H1 (cell line): ENCODE measurements around the gene GIGYF2. TPM values are rescaled to one million over a fixed set of nuclear protein-coding genes. Genes with fewer than 3 reads are reported as not detected.

Experiments
- CTCF ChIA-PET: fragments of 300-600 bp; sonication (Branson Sonifier 250); formaldehyde crosslinking; loops from one replicate; lab custom pipeline; 2021; ENCODE audit not compliant: partially characterized antibody; lab: Charles Lee
- POLR2A ChIA-PET: fragments of 300-600 bp; sonication (Branson Sonifier 250); formaldehyde crosslinking; loops from one replicate; lab custom pipeline; 2021; ENCODE audit warnings: inconsistent platforms; ENCODE audit not compliant: partially characterized antibody; lab: Charles Lee
- DNase-seq, 2 experiments: peaks; one replicate each; pipeline versions ENCODE4 v3.0.0 to v3.0.0-alpha.2; 2010 to 2022; ENCODE audit warnings: low spot score in 2 of 2, low read depth in 1 of 2, mixed read lengths in 1 of 2
- FAIRE-seq: peaks from 2 replicates; lab custom pipeline; 2011; peaks lifted over from hg19 to GRCh38; lab: Jason Lieb, UNC
- H2AFZ ChIP-seq: 2 replicates; pipeline ENCODE4 v1.8.1; 2012; ENCODE audit warnings: low read length, inconsistent platforms
- H2AK5ac ChIP-seq: 2 replicates; pipeline ENCODE4 v1.6.1; 2013; ENCODE audit warnings: low read depth, low read length
- H2BK120ac ChIP-seq: replicated peaks from 2 replicates; pipeline ENCODE3; 2013; ENCODE audit warnings: low read depth, low read length, inconsistent platforms
- H2BK12ac ChIP-seq: 2 replicates; pipeline ENCODE4 v1.6.1; 2013; ENCODE audit warnings: low read depth, low read length
- H2BK15ac ChIP-seq: 2 replicates; pipeline ENCODE4 v1.6.1; 2013; ENCODE audit warnings: low read length
- H2BK20ac ChIP-seq: 2 replicates; pipeline ENCODE4 v1.6.1; 2013; ENCODE audit warnings: low read length
- H2BK5ac ChIP-seq: 2 replicates; pipeline ENCODE4 v1.6.1; 2013; ENCODE audit warnings: low read depth, low read length
- H3K14ac ChIP-seq: 2 replicates; pipeline ENCODE4 v1.6.1; 2013; ENCODE audit warnings: inconsistent platforms; ENCODE audit not compliant: insufficient read length
- H3K18ac ChIP-seq: 2 replicates; pipeline ENCODE4 v1.6.1; 2013; ENCODE audit warnings: low read length; ENCODE audit errors: extremely low read depth
- H3K23ac ChIP-seq: 2 replicates; pipeline ENCODE4 v1.6.1; 2013; ENCODE audit warnings: inconsistent platforms; ENCODE audit not compliant: insufficient read length
- H3K23me2 ChIP-seq: 2 replicates; pipeline ENCODE4 v1.6.1; 2013; ENCODE audit warnings: low read depth, low read length
- H3K27ac ChIP-seq: 2 replicates; pipeline ENCODE4 v1.6.1; 2011; ENCODE audit warnings: low read depth, low read length, inconsistent platforms
- H3K27me3 ChIP-seq, 4 experiments: replicated peaks in 1 of 4; 1 replicate in 1 of 4; 2 replicates in 3 of 4; pipeline versions ENCODE4 v1.6.1 to v1.8.1; 2011 to 2013; ENCODE audit warnings: low read length in 3 of 4, mild to moderate bottlenecking in 3 of 4, inconsistent platforms in 2 of 4, mixed read lengths in 2 of 4, moderate library complexity in 1 of 4; ENCODE audit not compliant: control insufficient read depth in 3 of 4, insufficient read depth in 3 of 4; ENCODE audit errors: extremely low read depth in 1 of 4
- H3K36me3 ChIP-seq, 4 experiments: 2 replicates each; pipeline versions ENCODE4 v1.6.1 to v1.8.1; 2011 to 2013; ENCODE audit warnings: mild to moderate bottlenecking in 4 of 4, low read length in 3 of 4, moderate library complexity in 2 of 4, control low read depth in 1 of 4, inconsistent platforms in 1 of 4; ENCODE audit not compliant: insufficient read depth in 4 of 4, control insufficient read depth in 2 of 4
- H3K4ac ChIP-seq: replicated peaks from 2 replicates; pipeline ENCODE3; 2013; ENCODE audit warnings: low read length, low read depth, mixed read lengths, inconsistent platforms; ENCODE audit not compliant: insufficient read length
- H3K4me1 ChIP-seq, 4 experiments: replicated peaks in 1 of 4; 1 replicate in 1 of 4; 2 replicates in 3 of 4; pipeline versions ENCODE4 v1.6.1 to v1.8.1; 2011 to 2013; ENCODE audit warnings: low read length in 3 of 4, inconsistent platforms in 2 of 4, mixed read lengths in 1 of 4; ENCODE audit not compliant: insufficient read depth in 4 of 4, control insufficient read depth in 3 of 4
- H3K4me2 ChIP-seq, 2 experiments: 2 replicates each; pipeline versions ENCODE4 v1.6.1 to v1.8.1; 2011 to 2013; ENCODE audit warnings: low read depth in 2 of 2, low read length in 2 of 2, control low read depth in 1 of 2, inconsistent platforms in 1 of 2, mild to moderate bottlenecking in 1 of 2; ENCODE audit not compliant: insufficient read depth in 1 of 2
- H3K4me3 ChIP-seq, 4 experiments: fragments of 200-600, 300-600 bp in 1 of 4; sonication (generic), shearing (Covaris generic), sonication (Bioruptor Twin) in 1 of 4; 2 replicates each; pipeline versions ENCODE4 v1.5.1 to v1.8.1; 2011 to 2016; ENCODE audit warnings: low read length in 4 of 4, low read depth in 3 of 4, control low read depth in 2 of 4, inconsistent platforms in 2 of 4, mild to moderate bottlenecking in 2 of 4, mixed read lengths in 1 of 4, moderate library complexity in 1 of 4; ENCODE audit not compliant: insufficient read depth in 2 of 4; ENCODE audit errors: extremely low read depth in 1 of 4
- H3K56ac ChIP-seq: replicated peaks from 2 replicates; pipeline ENCODE3; 2013; ENCODE audit warnings: low read depth, mild to moderate bottlenecking, mixed read lengths, low read length, inconsistent platforms; ENCODE audit not compliant: insufficient read length
- H3K79me1 ChIP-seq: 2 replicates; pipeline ENCODE4 v1.6.1; 2013; ENCODE audit warnings: low read depth, low read length, control low read depth
- H3K79me2 ChIP-seq, 2 experiments: 2 replicates each; pipeline versions ENCODE4 v1.6.1 to v1.8.1; 2012 to 2013; ENCODE audit warnings: low read length in 2 of 2, mild to moderate bottlenecking in 2 of 2, inconsistent platforms in 1 of 2; ENCODE audit not compliant: insufficient read depth in 2 of 2, control insufficient read depth in 1 of 2
- H3K9ac ChIP-seq, 4 experiments: replicated peaks in 1 of 4; 1 replicate in 1 of 4; 2 replicates in 3 of 4; pipeline versions ENCODE4 v1.6.1 to v1.8.1; 2011 to 2013; ENCODE audit warnings: low read depth in 3 of 4, low read length in 3 of 4, control low read depth in 2 of 4, mild to moderate bottlenecking in 2 of 4, moderate library complexity in 2 of 4, inconsistent platforms in 1 of 4; ENCODE audit errors: extremely low read depth in 1 of 4
- H3K9me3 ChIP-seq, 2 experiments: 2 replicates each; pipeline versions ENCODE4 v1.6.1 to v1.8.1; 2012 to 2013; ENCODE audit warnings: mild to moderate bottlenecking in 2 of 2, moderate library complexity in 2 of 2, control low read depth in 1 of 2, inconsistent platforms in 1 of 2, low read depth in 1 of 2, low read length in 1 of 2, mixed read lengths in 1 of 2; ENCODE audit not compliant: insufficient read depth in 2 of 2
- H4K20me1 ChIP-seq, 2 experiments: replicated peaks in 1 of 2; 2 replicates each; pipeline versions ENCODE3 to v1.8.1; 2011 to 2013; ENCODE audit warnings: inconsistent platforms in 2 of 2, low read length in 2 of 2, mild to moderate bottlenecking in 1 of 2; ENCODE audit not compliant: insufficient read depth in 2 of 2, control insufficient read depth in 1 of 2
- H4K5ac ChIP-seq: 2 replicates; pipeline ENCODE4 v1.6.1; 2013; ENCODE audit warnings: low read length, low read depth, mixed read lengths, inconsistent platforms; ENCODE audit not compliant: insufficient read length
- H4K8ac ChIP-seq: 2 replicates; pipeline ENCODE4 v1.8.0; 2013; ENCODE audit warnings: mild to moderate bottlenecking, moderate library complexity, low read length, inconsistent platforms; ENCODE audit not compliant: insufficient read depth; ENCODE audit errors: extremely low read depth
- H4K91ac ChIP-seq: replicated peaks from 2 replicates; pipeline ENCODE3; 2013; ENCODE audit warnings: low read length, mixed read lengths, inconsistent platforms; ENCODE audit not compliant: insufficient read length
- CTBP2 ChIP-seq: IDR thresholded peaks from 2 replicates; pipeline ENCODE4 v1.7.0; 2011; ENCODE audit warnings: borderline replicate concordance, mild to moderate bottlenecking, moderate library complexity, mixed read lengths, low read length; ENCODE audit not compliant: insufficient read depth, insufficient read length
- MAFK ChIP-seq: IDR thresholded peaks from 2 replicates; pipeline ENCODE4 v1.6.1; 2012; ENCODE audit warnings: low read depth, mild to moderate bottlenecking, improper control_type of control experiment, low read length
- NANOG ChIP-seq: IDR thresholded peaks from 2 replicates; pipeline ENCODE4 v1.6.1; 2011; ENCODE audit warnings: low read length, low read depth, mild to moderate bottlenecking, inconsistent platforms; ENCODE audit not compliant: insufficient read depth, poor library complexity, severe bottlenecking
- NRF1 ChIP-seq: IDR thresholded peaks from 2 replicates; pipeline ENCODE4 v1.6.1; 2011; ENCODE audit warnings: mild to moderate bottlenecking, low read depth, low read length, improper control_type of control experiment
- RAD21 ChIP-seq, 2 experiments: IDR thresholded peaks in 1 of 2; conservative IDR thresholded peaks in 1 of 2; 2 replicates each; pipeline ENCODE4 v1.6.1; 2011; ENCODE audit warnings: low read depth in 2 of 2, low read length in 2 of 2, improper control_type of control experiment in 1 of 2, inconsistent platforms in 1 of 2, mild to moderate bottlenecking in 1 of 2, moderate library complexity in 1 of 2
- RFX5 ChIP-seq: IDR thresholded peaks from 2 replicates; pipeline ENCODE4 v1.6.1; 2011; ENCODE audit warnings: low read depth, low read length, improper control_type of control experiment, borderline replicate concordance
- SIN3A ChIP-seq, 2 experiments: IDR thresholded peaks in 1 of 2; conservative IDR thresholded peaks in 1 of 2; 2 replicates each; pipeline ENCODE4 v1.6.1; 2011 to 2012; ENCODE audit warnings: low read length in 2 of 2, improper control_type of control experiment in 1 of 2, low read depth in 1 of 2, mild to moderate bottlenecking in 1 of 2
- SIRT6 ChIP-seq: IDR thresholded peaks from one replicate; pipeline ENCODE4 v1.7.1; 2012; ENCODE audit warnings: low read length, inconsistent platforms
- SRF ChIP-seq: IDR thresholded peaks from 2 replicates; pipeline ENCODE4 v1.6.1; 2011; ENCODE audit warnings: mild to moderate bottlenecking, low read depth, low read length, moderate library complexity
- SUZ12 ChIP-seq: fragments of 200-600 bp; sonication (generic); IDR thresholded peaks from 2 replicates; pipeline ENCODE4 v1.6.1; 2012; ENCODE audit warnings: mild to moderate bottlenecking, inconsistent platforms, low read length, moderate library complexity, mixed read lengths
- WGBS, 2 experiments: shearing (Covaris generic) in 1 of 2; methylation state at CpG; one replicate each; pipeline versions ENCODE4 v1.1.6 to v1.1.7; 2013 to 2015; ENCODE audit warnings: low lambda C conversion rate in 2 of 2, mixed read lengths in 2 of 2, inconsistent platforms in 1 of 2, low coverage in 1 of 2, missing lambda C conversion rate in 1 of 2; ENCODE audit not compliant: insufficient replicate concordance in 2 of 2, insufficient coverage in 1 of 2, insufficient read length in 1 of 2; ENCODE audit errors: extremely low coverage in 1 of 2, missing lambda C conversion rate in 1 of 2; 5-methylcytosine and 5-hydroxymethylcytosine counted together
- polyA plus RNA-seq, 7 experiments: library from polyadenylated mRNA; depleted of rRNA in 3 of 7; stranded (reverse) in 5 of 7; unstranded in 2 of 7; fragments of >200 nt in 5 of 7; fragments of 200-250 nt in 2 of 7; gene quantifications; 1 replicate in 5 of 7; 2 replicates in 1 of 7; 4 replicates in 1 of 7; pipeline versions ENCODE4 v1.2.1 to v1.2.3, GENCODE V29; 2011 to 2013; ENCODE audit warnings: missing spikeins in 2 of 7, mixed read lengths in 2 of 7
- total RNA-seq: library from RNA; stranded (reverse); fragmentation: NEBNext Ultra II Directional; extraction: Animal tissue kit (Norgen Biotek cat#: 25700); gene quantifications from 2 replicates; pipeline ENCODE4 v1.2.1, GENCODE V29; 2021

Gene GIGYF2
- total and polyA plus RNA-seq, 2 of the 8 experiments (the other 6 are each of a cell fraction or from before 2014, with no cell fraction given) = 22.3 to 62.0 TPM

DNA sequence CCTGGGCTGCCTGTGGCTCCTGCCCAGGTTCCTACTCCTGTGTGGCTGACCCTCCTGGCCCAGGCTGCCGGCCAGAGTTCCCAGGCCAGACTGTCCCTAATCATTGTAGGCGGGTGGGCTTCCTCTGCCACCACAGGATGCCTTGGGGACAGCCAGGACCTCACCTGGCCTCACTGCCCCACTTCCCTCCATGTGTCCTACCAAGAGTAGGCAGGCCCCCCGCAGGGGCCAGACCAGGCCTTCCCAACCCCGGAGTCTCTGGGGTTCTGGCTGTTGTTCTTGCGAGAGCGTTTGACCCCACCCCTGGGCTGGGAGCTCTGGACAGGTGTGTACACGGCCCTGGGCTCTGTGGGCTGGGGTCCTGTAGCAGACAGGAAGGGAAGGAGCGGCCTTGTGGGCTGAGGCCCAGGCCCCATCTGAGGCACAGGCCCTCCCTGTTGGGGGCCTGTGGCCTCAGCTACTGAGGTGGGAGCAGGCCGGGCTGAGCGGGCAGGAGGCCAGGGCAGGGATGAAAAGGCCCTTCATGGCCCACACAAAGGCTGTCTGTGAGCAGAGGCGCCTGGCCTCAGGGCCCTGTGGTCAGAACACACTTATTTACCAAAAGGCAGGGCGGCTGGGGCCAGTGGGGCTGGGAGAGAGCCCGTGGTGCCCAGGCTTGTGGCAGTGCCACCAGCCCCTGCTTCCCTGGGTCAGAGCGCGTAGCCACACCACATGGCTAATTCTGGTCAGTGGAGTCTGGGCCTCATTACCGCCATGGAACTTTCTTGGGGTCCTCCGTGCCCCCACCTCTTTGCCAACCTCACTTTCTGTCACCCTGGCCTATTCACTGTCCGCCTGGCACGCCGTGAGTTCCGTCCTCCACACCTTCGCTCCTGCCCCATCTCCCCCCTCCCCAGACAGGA is 175.0 kb downstream of the GIGYF2 start:
- Histone ChIP-seq H4K5ac (no peak overlapping the region), H4K8ac (no peak overlapping the region), H3K27ac (no peak overlapping the region), H3K23me2 (peaks cover 12% of the 10 kb centered on the region; the same call in 1 of the 2 replicates), H2BK15ac (no peak overlapping the region), H2BK5ac (no peak overlapping the region), H3K56ac (no peak overlapping the region), H3K27me3 (peaks cover 0 to 16% (median 11%) of the 10 kb centered on the region in 4 experiments; a peak in 5 of 7 replicates), H3K4ac (no peak overlapping the region), H2BK12ac (no peak overlapping the region), H3K18ac (no peak overlapping the region), H3K23ac (no peak overlapping the region), H3K79me2 (no peaks in the 10 kb centered on the region), H3K4me3 (no peak overlapping the region)
- no peak for DNase-seq
- WGBS, 2 experiments = 86% methylated on average over 18 of the region's 22 CpGs; no CpG with 5 or more reads in 1 of the 2 experiments
- TF ChIP-seq NANOG = no peak
- no peak for TF ChIP-seq MAFK
- TF ChIP-seq SIN3A (conservative IDR thresholded peaks at IDR 0.05 in 1 of 2, IDR thresholded peaks at IDR 0.05 in 1 of 2; ENCODE audit: low read depth in 1 of 2, low read length in 2 of 2) = no peak
- TF ChIP-seq NRF1 = no peak
- TF ChIP-seq SUZ12 = no peak
- no peak for TF ChIP-seq RAD21 (IDR thresholded peaks at IDR 0.05 in 1 of 2, conservative IDR thresholded peaks at IDR 0.05 in 1 of 2; ENCODE audit: low read depth in 2 of 2, low read length in 2 of 2)
- no peak for TF ChIP-seq CTBP2
- no peak for TF ChIP-seq SIRT6
- no peak for TF ChIP-seq RFX5
- TF ChIP-seq SRF = no peak
- TF ChIP-seq, all 59 proteins: peak for 0
- no peak for FAIRE-seq
- H3K9ac ChIP-seq = no peak overlapping the region
- H3K79me1 ChIP-seq = no peaks in the 10 kb centered on the region
- H2AK5ac ChIP-seq = no peak overlapping the region
- peaks cover 0 to 3% of the 10 kb centered on the region in 2 experiments for H4K20me1 ChIP-seq
- no peak overlapping the region for H4K91ac ChIP-seq
- H3K36me3 ChIP-seq = no peaks in the 10 kb centered on the region
- peaks cover 0 to 3% (median 1%) of the 10 kb centered on the region in 4 experiments; a peak in 4 of 7 replicates for H3K4me1 ChIP-seq
- POLR2A ChIA-PET = interaction anchor here (1.2 kb wide), 1 partner anchor 15 kb away, joined by 3 read pairs; no protein-coding TSS in a partner anchor
- H2BK20ac ChIP-seq = no peak overlapping the region
- H3K4me2 ChIP-seq = no peak overlapping the region
- H2BK120ac ChIP-seq = no peak overlapping the region
- CTCF ChIA-PET = interaction anchor here (1.2 to 3.0 kb wide), 6 partner anchors 10 to 182 kb away, joined by 3 to 13 read pairs (median 6); no protein-coding TSS in a partner anchor
- no peak overlapping the region for H3K14ac ChIP-seq
- H2AFZ ChIP-seq = no peak overlapping the region
- H3K9me3 ChIP-seq = no peaks in the 10 kb centered on the region
